Measurements from ENCODE around the gene NDUFA8. TPM values are rescaled to one million over a fixed set of nuclear protein-coding genes. Genes with fewer than 3 reads are reported as not detected.

Gene NDUFA8
- total RNA-seq, 1 experiment from 2014 or later: 68.6 TPM

- in situ Hi-C loops (cut with HindIII; ENCODE audit: low pct_unique_long_range_greater_than_20kb, low sequenced_read_pairs): no loop called here
- no peak for DNase-seq (ENCODE audit: low read depth, low spot score)
Observed at GRCh38 chr9:122190597-122191381, 31.2 kb upstream of the NDUFA8 start.

GRCh38 chr9:122188369-122188768, 28.8 kb upstream of the NDUFA8 start:
- in situ Hi-C loops (cut with HindIII; ENCODE audit: low pct_unique_long_range_greater_than_20kb, low sequenced_read_pairs): no loop called here
- DNase-seq (ENCODE audit: low read depth, low spot score): no peak

GRCh38 chr9:122186777-122187470, 27.3 kb upstream of the NDUFA8 start:
- in situ Hi-C loops (cut with HindIII; ENCODE audit: low pct_unique_long_range_greater_than_20kb, low sequenced_read_pairs): no loop called here
- DNase-seq (ENCODE audit: low read depth, low spot score): no peak

- peak; percentile 41 for DNase-seq (ENCODE audit: low read depth, low spot score)
- in situ Hi-C loops (cut with HindIII; ENCODE audit: low pct_unique_long_range_greater_than_20kb, low sequenced_read_pairs): no loop called here
Observed at GRCh38 chr9:122186301-122186700, 26.7 kb upstream of the NDUFA8 start.

- in situ Hi-C loops (cut with HindIII; ENCODE audit: low pct_unique_long_range_greater_than_20kb, low sequenced_read_pairs): no loop called here
Observed at GRCh38 chr9:122184551-122184950, 25.0 kb upstream of the NDUFA8 start.

GRCh38 chr9:122183501-122183900, 23.9 kb upstream of the NDUFA8 start:
- no peak for DNase-seq (ENCODE audit: low read depth, low spot score)

More at GRCh38 chr9:122184551-122184950, 25.0 kb upstream of the NDUFA8 start:
- DNase-seq (ENCODE audit: low read depth, low spot score): no peak

GRCh38 chr9:122180633-122181032, 21.1 kb upstream of the NDUFA8 start:
- peak; percentile 80 for DNase-seq (ENCODE audit: low read depth, low spot score)
- in situ Hi-C loops (cut with HindIII; ENCODE audit: low pct_unique_long_range_greater_than_20kb, low sequenced_read_pairs): no loop called here

More at GRCh38 chr9:122183501-122183900, 23.9 kb upstream of the NDUFA8 start:
- in situ Hi-C loops (cut with HindIII; ENCODE audit: low pct_unique_long_range_greater_than_20kb, low sequenced_read_pairs): no loop called here

- in situ Hi-C loops (cut with HindIII; ENCODE audit: low pct_unique_long_range_greater_than_20kb, low sequenced_read_pairs): no loop called here
- peak; percentile 11 for DNase-seq (ENCODE audit: low read depth, low spot score)
Observed at GRCh38 chr9:122179690-122180074, 20.1 kb upstream of the NDUFA8 start.

- DNase-seq (ENCODE audit: low read depth, low spot score): peak; percentile 7
- in situ Hi-C loops (cut with HindIII; ENCODE audit: low pct_unique_long_range_greater_than_20kb, low sequenced_read_pairs): no loop called here
Observed at GRCh38 chr9:122179054-122179689, 19.6 kb upstream of the NDUFA8 start.

- in situ Hi-C loops (cut with HindIII; ENCODE audit: low pct_unique_long_range_greater_than_20kb, low sequenced_read_pairs): no loop called here
Observed at GRCh38 chr9:122176916-122177315, 17.3 kb upstream of the NDUFA8 start.

GRCh38 chr9:122173670-122174069, 14.1 kb upstream of the NDUFA8 start:
- in situ Hi-C loops (cut with HindIII; ENCODE audit: low pct_unique_long_range_greater_than_20kb, low sequenced_read_pairs): no loop called here
- DNase-seq (ENCODE audit: low read depth, low spot score): no peak

More at GRCh38 chr9:122176916-122177315, 17.3 kb upstream of the NDUFA8 start:
- DNase-seq (ENCODE audit: low read depth, low spot score): no peak

GRCh38 chr9:122172131-122172530, 12.6 kb upstream of the NDUFA8 start:
- in situ Hi-C loops (cut with HindIII; ENCODE audit: low pct_unique_long_range_greater_than_20kb, low sequenced_read_pairs): no loop called here
- no peak for DNase-seq (ENCODE audit: low read depth, low spot score)

GRCh38 chr9:122168356-122168755, 8.8 kb upstream of the NDUFA8 start:
- DNase-seq (ENCODE audit: low read depth, low spot score): peak; percentile 41
- in situ Hi-C loops (cut with HindIII; ENCODE audit: low pct_unique_long_range_greater_than_20kb, low sequenced_read_pairs): no loop called here

GRCh38 chr9:122164286-122164685, 4.7 kb upstream of the NDUFA8 start:
- in situ Hi-C loops (cut with HindIII; ENCODE audit: low pct_unique_long_range_greater_than_20kb, low sequenced_read_pairs): no loop called here
- DNase-seq (ENCODE audit: low read depth, low spot score): no peak

GRCh38 chr9:122162415-122162814, 2.8 kb upstream of the NDUFA8 start:
- in situ Hi-C loops (cut with HindIII; ENCODE audit: low pct_unique_long_range_greater_than_20kb, low sequenced_read_pairs): no loop called here
- DNase-seq (ENCODE audit: low read depth, low spot score): no peak

- DNase-seq (ENCODE audit: low read depth, low spot score): no peak
- in situ Hi-C loops (cut with HindIII; ENCODE audit: low pct_unique_long_range_greater_than_20kb, low sequenced_read_pairs): no loop called here
Observed at GRCh38 chr9:122159925-122160246, 307 bp upstream of the NDUFA8 start.

GRCh38 chr9:122158202-122158601, 1.4 kb downstream of the NDUFA8 start:
- DNase-seq (ENCODE audit: low read depth, low spot score): peak; percentile 77
- in situ Hi-C loops (cut with HindIII; ENCODE audit: low pct_unique_long_range_greater_than_20kb, low sequenced_read_pairs): no loop called here

GRCh38 chr9:122155796-122156195, 3.8 kb downstream of the NDUFA8 start:
- no peak for DNase-seq (ENCODE audit: low read depth, low spot score)
- in situ Hi-C loops (cut with HindIII; ENCODE audit: low pct_unique_long_range_greater_than_20kb, low sequenced_read_pairs): no loop called here
